T47D (cell line): ENCODE measurements around the gene ACVR1C.

Source experiments
- DNase-seq, 2 experiments: peaks; one replicate each; pipeline versions ENCODE4 v3.0.0 to v3.0.0-alpha.2; 2011 to 2012; ENCODE audit warnings: low read depth in 1 of 2, low spot score in 1 of 2
- JUND ChIP-seq: IDR thresholded peaks from 2 replicates; pipeline ENCODE4 v1.6.1; 2012; ENCODE audit warnings: low read depth
- in situ Hi-C: cut with HindIII; loops from 2 replicates; pipeline ENCODE4 v1.10.0; 2016; ENCODE audit warnings: low sequenced_read_pairs, low pct_unique_long_range_greater_than_20kb

Gene ACVR1C

GRCh38 chr2:157628477-157629415, at the start of gene ACVR1C:
ACVR1C (minus strand) TSS chr2:157628864; CDS start chr2:157628644, 220 bp downstream.
- in situ Hi-C loops: no loop called here
- DNase-seq: peak; percentile 70 to 74
- TF ChIP-seq JUND: no peak

GRCh38 chr2:157677941-157678340, 49.3 kb upstream of the ACVR1C start:
- TF ChIP-seq JUND: no peak
- no peak for DNase-seq
- in situ Hi-C loops: no loop called here

- in situ Hi-C loops: no loop called here
- no peak for TF ChIP-seq JUND
- no peak for DNase-seq
Observed at GRCh38 chr2:157672129-157672528, 43.5 kb upstream of the ACVR1C start.

- in situ Hi-C loops: no loop called here
- no peak for TF ChIP-seq JUND
- no peak for DNase-seq
Observed at GRCh38 chr2:157662401-157662800, 33.7 kb upstream of the ACVR1C start.

DNA sequence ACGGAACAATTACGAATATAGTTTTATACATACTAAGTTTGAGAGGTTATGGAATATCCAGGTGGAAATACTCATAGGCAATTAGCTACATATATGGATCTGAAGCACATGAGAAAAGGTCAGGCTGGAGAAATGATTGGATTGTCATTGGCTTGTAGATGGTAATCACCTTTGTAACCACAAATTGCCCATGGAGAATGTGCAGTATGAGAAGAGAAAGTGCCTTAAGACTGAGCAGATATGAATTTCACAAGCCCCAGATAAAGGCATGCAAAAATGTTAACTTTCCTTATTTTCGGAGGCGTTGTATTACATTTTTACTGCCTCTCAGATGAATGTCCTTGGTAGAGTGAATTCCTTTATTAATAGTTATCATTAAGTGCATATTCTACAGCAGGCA, 33.1 kb upstream of the ACVR1C start:
- no peak for DNase-seq
- TF ChIP-seq JUND: no peak
- in situ Hi-C loops: no loop called here

- in situ Hi-C loops: no loop called here
- TF ChIP-seq JUND: no peak
- no peak for DNase-seq
Observed at GRCh38 chr2:157657858-157658257, 29.2 kb upstream of the ACVR1C start.

GRCh38 chr2:157657101-157657500, 28.4 kb upstream of the ACVR1C start:
- no peak for TF ChIP-seq JUND
- in situ Hi-C loops: no loop called here
- no peak for DNase-seq

- in situ Hi-C loops: no loop called here
- no peak for DNase-seq
- no peak for TF ChIP-seq JUND
Observed at GRCh38 chr2:157644776-157645175, 16.1 kb upstream of the ACVR1C start.

DNA sequence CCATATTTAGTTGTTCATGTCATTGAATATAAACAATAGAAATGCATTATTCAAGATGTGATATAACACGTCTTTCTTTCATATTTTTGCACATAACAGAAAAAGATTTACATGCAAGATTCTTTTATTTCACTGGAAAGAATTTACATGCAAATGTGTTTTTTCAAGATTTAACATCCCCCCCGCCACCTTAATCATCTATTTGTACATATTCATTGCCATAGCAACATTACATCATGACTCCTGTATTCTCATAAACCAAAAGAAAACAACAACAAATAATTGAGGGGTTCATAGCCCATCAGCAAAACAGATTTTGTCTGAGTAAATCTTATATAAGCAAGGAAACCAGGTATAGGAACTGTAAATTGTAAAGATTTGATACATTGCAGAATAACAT, 3.2 kb upstream of the ACVR1C start:
- DNase-seq: no peak
- in situ Hi-C loops: no loop called here
- TF ChIP-seq JUND: no peak

DNA sequence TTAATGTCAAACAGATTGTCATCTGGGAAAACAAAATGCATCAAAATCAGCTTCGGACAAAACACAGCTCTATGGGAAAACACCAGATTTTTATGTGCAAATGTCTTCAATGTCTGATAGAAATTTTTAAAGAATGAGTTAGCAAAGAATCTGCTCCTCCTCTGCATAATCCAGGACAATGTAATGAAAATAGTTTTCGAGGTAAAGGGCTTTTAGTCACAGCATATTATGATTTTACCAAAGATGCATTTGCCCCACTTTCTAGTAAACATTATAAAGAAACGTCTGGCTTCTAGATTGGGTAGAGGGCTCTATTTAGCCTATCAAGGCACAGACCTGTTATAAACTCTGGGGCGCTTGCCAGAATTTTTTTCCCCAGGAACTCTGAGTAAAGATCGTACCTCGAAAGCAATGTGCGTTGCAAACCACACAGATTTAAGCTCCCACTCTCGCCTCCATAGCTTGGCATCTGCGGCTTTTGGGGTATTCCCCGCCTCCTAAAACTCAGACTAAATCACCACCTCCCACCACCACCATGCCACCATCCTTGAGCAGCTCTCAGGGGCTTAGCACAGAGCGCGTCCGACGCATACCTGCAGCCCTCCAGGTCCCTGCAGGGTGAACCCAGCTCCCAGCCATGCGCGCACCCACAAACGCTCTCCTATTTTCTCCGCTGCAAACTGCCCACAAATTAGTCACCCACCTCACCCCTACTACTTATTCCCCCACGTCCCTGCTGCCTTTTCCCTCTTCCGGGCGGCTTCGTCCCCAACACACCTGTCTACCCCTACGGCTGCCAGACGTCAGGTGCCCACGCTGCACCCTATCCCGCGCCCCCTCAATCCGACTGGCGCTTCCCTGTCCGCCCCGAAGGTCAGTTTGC, 829 bp downstream of the ACVR1C start:
- in situ Hi-C loops: no loop called here
- no peak for TF ChIP-seq JUND
- DNase-seq: no peak

DNA sequence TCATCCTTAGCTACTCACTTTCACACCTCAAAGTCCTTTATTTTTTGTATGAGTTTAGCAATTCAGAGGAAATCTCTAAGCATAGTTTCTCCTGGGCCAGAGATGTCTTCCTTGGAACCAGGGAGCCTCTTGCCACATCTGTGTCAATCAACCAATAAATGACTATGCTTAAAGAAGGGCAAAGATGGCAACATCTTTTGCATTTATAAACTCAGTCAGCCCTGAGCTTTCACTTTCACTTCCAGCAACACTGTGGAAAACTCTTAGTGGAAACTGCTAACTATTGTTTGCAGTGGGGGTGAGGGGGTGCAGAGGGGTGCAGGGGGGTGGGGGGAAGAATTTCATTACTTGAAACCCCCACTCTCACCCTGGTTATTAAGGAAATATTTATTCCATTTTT, 3.4 kb downstream of the ACVR1C start:
- TF ChIP-seq JUND: no peak
- DNase-seq: no peak
- in situ Hi-C loops: no loop called here

- no peak for DNase-seq
- in situ Hi-C loops: no loop called here
- TF ChIP-seq JUND: no peak
Observed at GRCh38 chr2:157620956-157621355, 7.7 kb downstream of the ACVR1C start.

DNA sequence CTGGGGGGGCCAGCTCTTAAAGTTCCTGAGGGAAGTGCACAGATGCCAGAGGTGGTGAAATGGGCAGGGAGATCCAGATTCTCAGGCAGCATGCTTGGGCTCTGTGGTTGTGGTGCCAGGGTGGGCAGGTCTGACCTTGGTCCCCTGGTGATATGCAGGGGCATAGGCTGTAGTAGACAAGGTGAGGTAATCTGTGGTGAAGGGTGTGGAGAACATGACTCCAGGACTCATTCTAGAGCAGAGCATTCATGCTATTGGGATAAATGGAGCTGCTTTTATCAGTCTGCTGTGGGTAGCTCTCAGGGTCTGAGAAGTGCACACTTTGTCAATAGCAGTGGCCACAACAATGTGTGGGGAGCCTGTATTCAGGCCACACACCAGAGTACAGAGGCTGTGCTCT, 16.9 kb downstream of the ACVR1C start:
- no peak for TF ChIP-seq JUND
- in situ Hi-C loops: no loop called here
- no peak for DNase-seq
